HepG2 (cell line): ENCODE measurements around the gene ANO9. TPM values are rescaled to one million over a fixed set of nuclear protein-coding genes. Genes with fewer than 3 reads are reported as not detected.

Experiments used
- CC2D1A ChIP-seq: sonication (generic); formaldehyde crosslinking; IDR thresholded peaks from 2 replicates; pipeline ENCODE4 v1.8.1; 2023; ENCODE audit warnings: mild to moderate bottlenecking, missing genetic modification reagents
- EEA1 ChIP-seq: sonication (generic); formaldehyde crosslinking; IDR thresholded peaks from 2 replicates; pipeline ENCODE4 v1.5.1; 2020; ENCODE audit warnings: mild to moderate bottlenecking, missing genetic modification reagents, borderline replicate concordance
- HNF4A ChIP-seq: sonication (generic); formaldehyde crosslinking; IDR thresholded peaks from 2 replicates; pipeline ENCODE4 v1.4.0; 2020; ENCODE audit warnings: missing genetic modification reagents
- MEIS1 ChIP-seq: sonication (generic); formaldehyde crosslinking; IDR thresholded peaks from 2 replicates; pipeline ENCODE4 v1.9.0; 2021; ENCODE audit warnings: mild to moderate bottlenecking, missing genetic modification reagents, moderate library complexity, borderline replicate concordance
- MTF2 ChIP-seq: sonication (generic); formaldehyde crosslinking; IDR thresholded peaks from 2 replicates; pipeline ENCODE4 v1.5.0; 2020; ENCODE audit warnings: missing genetic modification reagents, borderline replicate concordance
- NPAS2 ChIP-seq: sonication (generic); formaldehyde crosslinking; IDR thresholded peaks from 2 replicates; pipeline ENCODE4 v1.8.0; 2022; ENCODE audit warnings: mild to moderate bottlenecking, missing genetic modification reagents, borderline replicate concordance
- NR2C2 ChIP-seq: sonication (generic); formaldehyde crosslinking; IDR thresholded peaks from 2 replicates; pipeline ENCODE4 v1.4.0; 2020; ENCODE audit warnings: missing genetic modification reagents, mild to moderate bottlenecking, moderate library complexity, borderline replicate concordance
- SALL2 ChIP-seq: sonication (generic); formaldehyde crosslinking; IDR thresholded peaks from 2 replicates; pipeline ENCODE4 v1.8.1; 2023; ENCODE audit warnings: mild to moderate bottlenecking, missing genetic modification reagents, inconsistent platforms
- ZNF24 ChIP-seq: fragments of 450-650 bp; IDR thresholded peaks from 2 replicates; pipeline ENCODE4 v1.6.1; 2017; ENCODE audit warnings: antibody characterized with exemption, mild to moderate bottlenecking
- ZNF34 ChIP-seq: sonication (generic); formaldehyde crosslinking; IDR thresholded peaks from 2 replicates; pipeline ENCODE4 v1.4.0; 2020; ENCODE audit warnings: mild to moderate bottlenecking, missing genetic modification reagents, borderline replicate concordance
- ZNF354B ChIP-seq: sonication (generic); formaldehyde crosslinking; IDR thresholded peaks from 2 replicates; pipeline ENCODE4 v1.8.0; 2022; ENCODE audit warnings: mild to moderate bottlenecking, missing genetic modification reagents
- ZNF670 ChIP-seq: sonication (generic); formaldehyde crosslinking; IDR thresholded peaks from 2 replicates; pipeline ENCODE4 v1.8.0; 2022; ENCODE audit warnings: mild to moderate bottlenecking, missing genetic modification reagents, borderline replicate concordance
- ZNF709 ChIP-seq: sonication (generic); formaldehyde crosslinking; IDR thresholded peaks from 2 replicates; pipeline ENCODE4 v1.5.0; 2020; ENCODE audit warnings: mild to moderate bottlenecking, missing genetic modification reagents
- ZNF749 ChIP-seq: sonication (generic); formaldehyde crosslinking; IDR thresholded peaks from 2 replicates; pipeline ENCODE4 v1.8.0; 2022; ENCODE audit warnings: mild to moderate bottlenecking, missing genetic modification reagents, moderate library complexity, borderline replicate concordance
- ZNF850 ChIP-seq: sonication (generic); formaldehyde crosslinking; conservative IDR thresholded peaks from 2 replicates; pipeline ENCODE4 v1.9.0; 2021; ENCODE audit warnings: mild to moderate bottlenecking, missing genetic modification reagents
- ZNF891 ChIP-seq: sonication (generic); formaldehyde crosslinking; IDR thresholded peaks from 2 replicates; pipeline ENCODE4 v1.5.0; 2020; ENCODE audit warnings: mild to moderate bottlenecking, missing genetic modification reagents
- ZSCAN31 ChIP-seq: sonication (generic); formaldehyde crosslinking; IDR thresholded peaks from 2 replicates; pipeline ENCODE4 v1.5.0; 2020; ENCODE audit warnings: low read depth, mild to moderate bottlenecking, missing genetic modification reagents
- ZZZ3 ChIP-seq: sonication (generic); formaldehyde crosslinking; IDR thresholded peaks from 2 replicates; pipeline ENCODE4 v1.4.0; 2020; ENCODE audit warnings: missing genetic modification reagents, mild to moderate bottlenecking, borderline replicate concordance
- polyA plus RNA-seq, 8 experiments: library from polyadenylated mRNA; depleted of rRNA in 3 of 8; stranded (reverse) in 7 of 8; unstranded in 1 of 8; fragments of >200 nt; fragmentation: Illumina TruSeq in 4 of 8; extraction: Trizol in 4 of 8; gene quantifications; 2 replicates each; pipeline versions ENCODE4 v1.2.1 to v1.2.3, GENCODE V29; 2011 to 2016; ENCODE audit warnings: low read depth in 4 of 8, missing spikeins in 1 of 8, mixed read lengths in 1 of 8; ENCODE audit not compliant: insufficient read depth in 1 of 8
- total RNA-seq, 5 experiments: library from RNA; depleted of rRNA; stranded (reverse); fragments of >200 nt; fragmentation: Illumina TruSeq; extraction: Trizol; gene quantifications; 2 replicates each; pipeline ENCODE4 v1.2.3, GENCODE V29; 2016; ENCODE audit warnings: low read depth in 1 of 5
- TF ChIP-seq, protein P1 (sequence below): IDR thresholded peaks from 2 replicates; pipeline ENCODE4 v1.6.1; 2016
- TF ChIP-seq, protein P2 (sequence below), 2 experiments: sonication (generic) in 1 of 2; formaldehyde crosslinking in 1 of 2; IDR thresholded peaks; 2 replicates each; pipeline versions ENCODE4 v1.4.0 to v1.6.1; 2018 to 2020; ENCODE audit warnings: missing genetic modification reagents in 2 of 2, borderline replicate concordance in 1 of 2, low read depth in 1 of 2, mild to moderate bottlenecking in 1 of 2, missing biosample characterization in 1 of 2
- TF ChIP-seq, protein P3 (sequence below): sonication (generic); formaldehyde crosslinking; IDR thresholded peaks from 2 replicates; pipeline ENCODE4 v1.9.0; 2021; ENCODE audit warnings: missing genetic modification reagents, borderline replicate concordance

Gene ANO9
- total and polyA plus RNA-seq, 2 of the 13 experiments (the other 11 are each of a cell fraction or from before 2014, with no cell fraction given), result 8.9 to 14.3 TPM

DNA sequence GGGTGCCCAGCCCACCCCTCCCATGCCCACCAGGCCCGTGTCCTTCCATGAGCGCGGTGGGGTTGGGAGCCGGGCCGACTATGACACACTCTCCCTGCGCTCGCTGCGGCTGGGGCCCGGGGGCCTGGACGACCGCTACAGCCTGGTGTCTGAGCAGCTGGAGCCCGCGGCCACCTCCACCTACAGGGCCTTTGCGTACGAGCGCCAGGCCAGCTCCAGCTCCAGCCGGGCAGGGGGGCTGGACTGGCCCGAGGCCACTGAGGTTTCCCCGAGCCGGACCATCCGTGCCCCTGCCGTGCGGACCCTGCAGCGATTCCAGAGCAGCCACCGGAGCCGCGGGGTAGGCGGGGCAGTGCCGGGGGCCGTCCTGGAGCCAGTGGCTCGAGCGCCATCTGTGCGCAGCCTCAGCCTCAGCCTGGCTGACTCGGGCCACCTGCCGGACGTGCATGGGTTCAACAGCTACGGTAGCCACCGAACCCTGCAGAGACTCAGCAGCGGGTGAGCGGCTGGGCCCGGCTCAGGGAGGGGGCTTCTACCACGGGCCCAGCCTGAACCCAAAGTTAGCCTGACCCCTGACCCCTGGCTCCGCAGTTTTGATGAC lies 44.8 kb downstream of the ANO9 start (continued):
- TF ChIP-seq, protein P1, sequence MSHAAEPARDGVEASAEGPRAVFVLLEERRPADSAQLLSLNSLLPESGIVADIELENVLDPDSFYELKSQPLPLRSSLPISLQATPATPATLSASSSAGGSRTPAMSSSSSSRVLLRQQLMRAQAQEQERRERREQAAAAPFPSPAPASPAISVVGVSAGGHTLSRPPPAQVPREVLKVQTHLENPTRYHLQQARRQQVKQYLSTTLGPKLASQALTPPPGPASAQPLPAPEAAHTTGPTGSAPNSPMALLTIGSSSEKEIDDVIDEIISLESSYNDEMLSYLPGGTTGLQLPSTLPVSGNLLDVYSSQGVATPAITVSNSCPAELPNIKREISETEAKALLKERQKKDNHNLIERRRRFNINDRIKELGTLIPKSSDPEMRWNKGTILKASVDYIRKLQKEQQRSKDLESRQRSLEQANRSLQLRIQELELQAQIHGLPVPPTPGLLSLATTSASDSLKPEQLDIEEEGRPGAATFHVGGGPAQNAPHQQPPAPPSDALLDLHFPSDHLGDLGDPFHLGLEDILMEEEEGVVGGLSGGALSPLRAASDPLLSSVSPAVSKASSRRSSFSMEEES, result no peak
- TF ChIP-seq HNF4A, result no peak; the same call in 1 of the 2 replicates
- no peak for TF ChIP-seq SALL2 (CRISPR knock-in tag)
- TF ChIP-seq, protein P2, sequence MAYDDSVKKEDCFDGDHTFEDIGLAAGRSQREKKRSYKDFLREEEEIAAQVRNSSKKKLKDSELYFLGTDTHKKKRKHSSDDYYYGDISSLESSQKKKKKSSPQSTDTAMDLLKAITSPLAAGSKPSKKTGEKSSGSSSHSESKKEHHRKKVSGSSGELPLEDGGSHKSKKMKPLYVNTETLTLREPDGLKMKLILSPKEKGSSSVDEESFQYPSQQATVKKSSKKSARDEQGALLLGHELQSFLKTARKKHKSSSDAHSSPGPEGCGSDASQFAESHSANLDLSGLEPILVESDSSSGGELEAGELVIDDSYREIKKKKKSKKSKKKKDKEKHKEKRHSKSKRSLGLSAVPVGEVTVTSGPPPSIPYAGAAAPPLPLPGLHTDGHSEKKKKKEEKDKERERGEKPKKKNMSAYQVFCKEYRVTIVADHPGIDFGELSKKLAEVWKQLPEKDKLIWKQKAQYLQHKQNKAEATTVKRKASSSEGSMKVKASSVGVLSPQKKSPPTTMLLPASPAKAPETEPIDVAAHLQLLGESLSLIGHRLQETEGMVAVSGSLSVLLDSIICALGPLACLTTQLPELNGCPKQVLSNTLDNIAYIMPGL (CRISPR knock-in tag; IDR thresholded peaks at IDR 0.05; ENCODE audit: borderline replicate concordance in 1 of 2, low read depth in 1 of 2), result peak; percentile 85 to 92
- TF ChIP-seq MTF2 (CRISPR knock-in tag), result no peak
- TF ChIP-seq ZNF670 (CRISPR knock-in tag), result 0 out of 2 replicates have a peak, but pooled peaks have one; percentile 58
- no peak for TF ChIP-seq NPAS2 (CRISPR knock-in tag)
- TF ChIP-seq MEIS1 (CRISPR knock-in tag), result no peak
- peak; percentile 32; the same call in 1 of the 2 replicates for TF ChIP-seq ZNF749
- TF ChIP-seq ZSCAN31 (CRISPR knock-in tag), result peak; percentile 84
- no peak for TF ChIP-seq ZNF891 (CRISPR knock-in tag)
- no peak for TF ChIP-seq CC2D1A
- TF ChIP-seq ZNF34 (CRISPR knock-in tag), result 0 out of 2 replicates have a peak, but pooled peaks have one; percentile 63
- TF ChIP-seq, protein P3, sequence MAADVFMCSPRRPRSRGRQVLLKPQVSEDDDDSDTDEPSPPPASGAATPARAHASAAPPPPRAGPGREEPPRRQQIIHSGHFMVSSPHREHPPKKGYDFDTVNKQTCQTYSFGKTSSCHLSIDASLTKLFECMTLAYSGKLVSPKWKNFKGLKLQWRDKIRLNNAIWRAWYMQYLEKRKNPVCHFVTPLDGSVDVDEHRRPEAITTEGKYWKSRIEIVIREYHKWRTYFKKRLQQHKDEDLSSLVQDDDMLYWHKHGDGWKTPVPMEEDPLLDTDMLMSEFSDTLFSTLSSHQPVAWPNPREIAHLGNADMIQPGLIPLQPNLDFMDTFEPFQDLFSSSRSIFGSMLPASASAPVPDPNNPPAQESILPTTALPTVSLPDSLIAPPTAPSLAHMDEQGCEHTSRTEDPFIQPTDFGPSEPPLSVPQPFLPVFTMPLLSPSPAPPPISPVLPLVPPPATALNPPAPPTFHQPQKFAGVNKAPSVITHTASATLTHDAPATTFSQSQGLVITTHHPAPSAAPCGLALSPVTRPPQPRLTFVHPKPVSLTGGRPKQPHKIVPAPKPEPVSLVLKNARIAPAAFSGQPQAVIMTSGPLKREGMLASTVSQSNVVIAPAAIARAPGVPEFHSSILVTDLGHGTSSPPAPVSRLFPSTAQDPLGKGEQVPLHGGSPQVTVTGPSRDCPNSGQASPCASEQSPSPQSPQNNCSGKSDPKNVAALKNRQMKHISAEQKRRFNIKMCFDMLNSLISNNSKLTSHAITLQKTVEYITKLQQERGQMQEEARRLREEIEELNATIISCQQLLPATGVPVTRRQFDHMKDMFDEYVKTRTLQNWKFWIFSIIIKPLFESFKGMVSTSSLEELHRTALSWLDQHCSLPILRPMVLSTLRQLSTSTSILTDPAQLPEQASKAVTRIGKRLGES (CRISPR knock-in tag), result no peak
- no peak for TF ChIP-seq ZZZ3
- no peak for TF ChIP-seq ZNF354B (CRISPR knock-in tag)
- TF ChIP-seq ZNF850 (CRISPR knock-in tag), result 0 out of 2 replicates have a peak, but pooled peaks have one; percentile 41
- TF ChIP-seq NR2C2 (CRISPR knock-in tag), result peak; percentile 16; the same call in 1 of the 2 replicates
- TF ChIP-seq ZNF24, result no peak
- TF ChIP-seq EEA1 (CRISPR knock-in tag), result no peak
- TF ChIP-seq ZNF709 (CRISPR knock-in tag), result no peak
